HG03378 (cell line): ENCODE data around the gene UTP3.
A peak's percentile ranks its signal among the peaks of the same experiment; 100 is the strongest.
"Not testable (repeated sequence)": the region's sequence is repeated elsewhere in the genome, so short reads cannot be mapped to it uniquely, and the experiment has no call there.

Experiments
- ATAC-seq: cut with Tn5 transposase; IDR thresholded peaks from one replicate; pipeline ENCODE4 v1.9.1; 2021; ENCODE audit warnings: mild to moderate bottlenecking, moderate library complexity; ENCODE audit not compliant: unreplicated experiment

The UTP3 gene

GRCh38 chr4:70687821-70688794 is at the start of gene UTP3:
UTP3 (plus strand) TSS chr4:70688532; CDS start chr4:70688678, 146 bp downstream.
- peak; percentile 94 for ATAC-seq

- peak; percentile 74 for ATAC-seq
Measured at GRCh38 chr4:70640192-70640591, 48.1 kb upstream of the UTP3 start.

- not testable (repeated sequence) for ATAC-seq
Measured at GRCh38 chr4:70650741-70651140, 37.6 kb upstream of the UTP3 start.

- peak; percentile 50 for ATAC-seq
Measured at GRCh38 chr4:70651864-70652506, 36.3 kb upstream of the UTP3 start.

- ATAC-seq, result no peak
Measured at GRCh38 chr4:70654605-70655011, 33.7 kb upstream of the UTP3 start.

- ATAC-seq, result no peak
Measured at GRCh38 chr4:70657326-70657725, 31.0 kb upstream of the UTP3 start.

- no peak for ATAC-seq
Measured at GRCh38 chr4:70658418-70658817, 29.9 kb upstream of the UTP3 start.

GRCh38 chr4:70660106-70660505 is 28.2 kb upstream of the UTP3 start:
- no peak for ATAC-seq

GRCh38 chr4:70661309-70661922 is 26.9 kb upstream of the UTP3 start:
- peak; percentile 91 for ATAC-seq

- peak; percentile 56 for ATAC-seq
Measured at GRCh38 chr4:70666369-70666768, 22.0 kb upstream of the UTP3 start, which contains the start of gene JCHAIN. JCHAIN (minus strand) TSS chr4:70666508; CDS start chr4:70666490, 18 bp downstream.

- ATAC-seq, result peak; percentile 50
Measured at GRCh38 chr4:70667740-70668535, 20.4 kb upstream of the UTP3 start.

GRCh38 chr4:70670332-70671014 is 17.9 kb upstream of the UTP3 start:
- ATAC-seq, result no peak

- ATAC-seq, result no peak
Measured at GRCh38 chr4:70671091-70671490, 17.2 kb upstream of the UTP3 start.

GRCh38 chr4:70674191-70674590 is 14.1 kb upstream of the UTP3 start:
- ATAC-seq, result no peak

GRCh38 chr4:70674731-70675130 is 13.6 kb upstream of the UTP3 start:
- ATAC-seq, result no peak

- no peak for ATAC-seq
Measured at GRCh38 chr4:70676554-70677090, 11.7 kb upstream of the UTP3 start.

GRCh38 chr4:70678383-70678999 is 9.8 kb upstream of the UTP3 start:
- ATAC-seq, result peak; percentile 77

- ATAC-seq, result no peak
Measured at GRCh38 chr4:70680934-70681333, 7.4 kb upstream of the UTP3 start.

GRCh38 chr4:70681704-70682103 is 6.6 kb upstream of the UTP3 start:
- peak; percentile 40 for ATAC-seq
